Panc1 (cell line): ENCODE data around the gene ARHGEF28.

Source experiments
- POLR2AphosphoS5 ChIP-seq: IDR thresholded peaks from 2 replicates; pipeline ENCODE4 v1.6.1; 2012; ENCODE audit warnings: mild to moderate bottlenecking, low read depth, low read length, moderate library complexity
- SIN3A ChIP-seq: IDR thresholded peaks from 2 replicates; pipeline ENCODE4 v1.6.1; 2012; ENCODE audit warnings: low read depth, mild to moderate bottlenecking, low read length, moderate library complexity, borderline replicate concordance; ENCODE audit not compliant: insufficient read depth
- TCF7L2 ChIP-seq: IDR thresholded peaks from 2 replicates; pipeline ENCODE4 v1.6.1; 2011; ENCODE audit warnings: mild to moderate bottlenecking, low read depth, low read length, inconsistent platforms
- TF ChIP-seq, protein P1 (sequence below): fragments of 450-650 bp; IDR thresholded peaks from 2 replicates; pipeline ENCODE4 v1.5.1; 2017; ENCODE audit warnings: mild to moderate bottlenecking
- TF ChIP-seq, protein P2 (sequence below), 2 experiments: IDR thresholded peaks; 2 replicates each; pipeline ENCODE4 v1.6.1; 2011 to 2012; ENCODE audit warnings: low read depth in 2 of 2, control low read depth in 1 of 2, low read length in 1 of 2, mild to moderate bottlenecking in 1 of 2, moderate library complexity in 1 of 2; ENCODE audit not compliant: insufficient read depth in 1 of 2

DNA sequence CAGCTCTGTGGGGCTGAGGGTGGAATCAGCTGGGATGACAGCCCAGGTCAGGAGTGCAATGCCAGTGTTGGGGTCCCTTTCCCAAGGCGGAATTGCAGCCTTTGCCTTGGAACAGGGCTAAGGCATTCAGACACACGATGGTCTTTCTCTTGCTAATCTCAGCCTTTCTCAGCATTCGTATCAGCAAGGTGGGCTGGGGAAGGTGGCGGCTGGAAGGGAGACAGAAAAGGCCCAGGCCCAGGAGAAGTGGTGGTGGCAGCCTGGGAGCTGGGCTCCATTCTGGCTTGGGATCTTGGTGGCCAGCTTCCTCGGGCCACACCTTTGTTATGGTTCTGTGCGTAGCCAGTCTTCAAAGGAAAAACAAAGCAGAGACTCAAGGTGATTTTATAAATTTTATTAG is 1.1 kb upstream of the ARHGEF28 start:
- TF ChIP-seq, protein P1, sequence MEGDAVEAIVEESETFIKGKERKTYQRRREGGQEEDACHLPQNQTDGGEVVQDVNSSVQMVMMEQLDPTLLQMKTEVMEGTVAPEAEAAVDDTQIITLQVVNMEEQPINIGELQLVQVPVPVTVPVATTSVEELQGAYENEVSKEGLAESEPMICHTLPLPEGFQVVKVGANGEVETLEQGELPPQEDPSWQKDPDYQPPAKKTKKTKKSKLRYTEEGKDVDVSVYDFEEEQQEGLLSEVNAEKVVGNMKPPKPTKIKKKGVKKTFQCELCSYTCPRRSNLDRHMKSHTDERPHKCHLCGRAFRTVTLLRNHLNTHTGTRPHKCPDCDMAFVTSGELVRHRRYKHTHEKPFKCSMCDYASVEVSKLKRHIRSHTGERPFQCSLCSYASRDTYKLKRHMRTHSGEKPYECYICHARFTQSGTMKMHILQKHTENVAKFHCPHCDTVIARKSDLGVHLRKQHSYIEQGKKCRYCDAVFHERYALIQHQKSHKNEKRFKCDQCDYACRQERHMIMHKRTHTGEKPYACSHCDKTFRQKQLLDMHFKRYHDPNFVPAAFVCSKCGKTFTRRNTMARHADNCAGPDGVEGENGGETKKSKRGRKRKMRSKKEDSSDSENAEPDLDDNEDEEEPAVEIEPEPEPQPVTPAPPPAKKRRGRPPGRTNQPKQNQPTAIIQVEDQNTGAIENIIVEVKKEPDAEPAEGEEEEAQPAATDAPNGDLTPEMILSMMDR = no peak
- TF ChIP-seq POLR2AphosphoS5 (no peak), SIN3A (no peak), TCF7L2 (no peak)
- TF ChIP-seq, protein P2, sequence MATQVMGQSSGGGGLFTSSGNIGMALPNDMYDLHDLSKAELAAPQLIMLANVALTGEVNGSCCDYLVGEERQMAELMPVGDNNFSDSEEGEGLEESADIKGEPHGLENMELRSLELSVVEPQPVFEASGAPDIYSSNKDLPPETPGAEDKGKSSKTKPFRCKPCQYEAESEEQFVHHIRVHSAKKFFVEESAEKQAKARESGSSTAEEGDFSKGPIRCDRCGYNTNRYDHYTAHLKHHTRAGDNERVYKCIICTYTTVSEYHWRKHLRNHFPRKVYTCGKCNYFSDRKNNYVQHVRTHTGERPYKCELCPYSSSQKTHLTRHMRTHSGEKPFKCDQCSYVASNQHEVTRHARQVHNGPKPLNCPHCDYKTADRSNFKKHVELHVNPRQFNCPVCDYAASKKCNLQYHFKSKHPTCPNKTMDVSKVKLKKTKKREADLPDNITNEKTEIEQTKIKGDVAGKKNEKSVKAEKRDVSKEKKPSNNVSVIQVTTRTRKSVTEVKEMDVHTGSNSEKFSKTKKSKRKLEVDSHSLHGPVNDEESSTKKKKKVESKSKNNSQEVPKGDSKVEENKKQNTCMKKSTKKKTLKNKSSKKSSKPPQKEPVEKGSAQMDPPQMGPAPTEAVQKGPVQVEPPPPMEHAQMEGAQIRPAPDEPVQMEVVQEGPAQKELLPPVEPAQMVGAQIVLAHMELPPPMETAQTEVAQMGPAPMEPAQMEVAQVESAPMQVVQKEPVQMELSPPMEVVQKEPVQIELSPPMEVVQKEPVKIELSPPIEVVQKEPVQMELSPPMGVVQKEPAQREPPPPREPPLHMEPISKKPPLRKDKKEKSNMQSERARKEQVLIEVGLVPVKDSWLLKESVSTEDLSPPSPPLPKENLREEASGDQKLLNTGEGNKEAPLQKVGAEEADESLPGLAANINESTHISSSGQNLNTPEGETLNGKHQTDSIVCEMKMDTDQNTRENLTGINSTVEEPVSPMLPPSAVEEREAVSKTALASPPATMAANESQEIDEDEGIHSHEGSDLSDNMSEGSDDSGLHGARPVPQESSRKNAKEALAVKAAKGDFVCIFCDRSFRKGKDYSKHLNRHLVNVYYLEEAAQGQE (IDR thresholded peaks at IDR 0.05; ENCODE audit: insufficient read depth in 1 of 2, low read depth in 2 of 2, low read length in 1 of 2) = no peak
